Effector CD4-positive, alpha-beta T cell (primary cell): ENCODE data around the gene FABP1.

Experiments
- DNase-seq: peaks from one replicate; pipeline ENCODE4 v3.0.0-alpha.2; 2020

FABP1 gene

DNA sequence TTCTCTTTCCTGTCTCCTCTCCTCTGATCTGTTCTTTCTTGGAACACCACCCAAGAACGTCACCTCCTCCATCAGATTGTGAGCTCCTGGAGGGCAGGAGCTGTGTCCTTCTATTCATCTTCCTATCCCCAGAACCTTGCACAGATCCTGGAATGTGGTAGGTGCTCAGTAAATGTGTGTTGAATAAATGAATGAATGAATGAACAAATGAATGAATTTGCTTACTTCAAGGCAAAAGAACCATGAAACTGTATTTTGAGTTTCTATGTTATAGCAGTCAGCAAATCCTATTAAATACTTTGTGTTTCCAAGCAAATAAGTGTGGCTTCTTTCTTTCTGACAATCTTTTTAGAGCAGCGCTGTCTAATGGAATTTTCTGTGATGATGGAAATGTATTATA is 14.8 kb downstream of the FABP1 start:
- DNase-seq: no peak

DNA sequence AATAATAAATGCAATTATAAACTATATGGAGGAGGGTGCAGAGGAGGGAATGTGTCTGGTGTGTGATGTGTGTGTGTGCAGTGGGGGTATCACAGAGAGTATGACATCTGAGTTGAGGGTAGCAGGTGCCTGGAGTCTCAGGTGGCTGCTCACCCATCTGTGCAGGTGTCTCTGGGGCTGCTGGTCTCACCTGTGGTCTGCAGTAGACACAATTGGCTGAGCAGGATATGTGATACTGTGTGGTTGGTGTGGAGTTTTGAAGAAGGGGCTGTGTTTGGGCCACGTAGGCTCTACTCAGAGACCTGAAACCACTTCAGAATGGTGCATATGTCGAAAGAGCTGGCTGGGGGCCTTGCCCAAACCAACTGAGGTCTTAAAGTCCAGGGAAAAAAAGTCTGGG is 17.0 kb downstream of the FABP1 start:
- no peak for DNase-seq

DNA sequence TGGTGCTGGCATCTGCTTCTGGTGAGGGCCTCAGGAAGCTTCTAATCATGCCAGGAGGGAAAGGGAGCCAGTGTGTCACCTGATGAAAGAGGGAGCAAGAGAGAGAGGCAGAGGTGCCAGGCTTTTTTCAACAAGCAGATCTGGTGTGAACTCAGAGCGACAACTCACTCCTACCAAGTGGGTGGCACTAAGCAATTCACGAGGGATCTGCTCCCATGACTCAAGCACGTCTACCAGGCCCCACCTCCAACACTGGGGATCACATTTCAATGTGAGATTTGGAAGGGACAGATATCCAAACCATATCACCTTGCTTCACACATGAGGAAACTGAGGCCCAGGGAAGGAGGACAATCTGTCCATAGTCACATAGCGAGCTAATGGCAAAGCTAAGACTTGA is 19.1 kb downstream of the FABP1 start:
- DNase-seq: no peak

DNA sequence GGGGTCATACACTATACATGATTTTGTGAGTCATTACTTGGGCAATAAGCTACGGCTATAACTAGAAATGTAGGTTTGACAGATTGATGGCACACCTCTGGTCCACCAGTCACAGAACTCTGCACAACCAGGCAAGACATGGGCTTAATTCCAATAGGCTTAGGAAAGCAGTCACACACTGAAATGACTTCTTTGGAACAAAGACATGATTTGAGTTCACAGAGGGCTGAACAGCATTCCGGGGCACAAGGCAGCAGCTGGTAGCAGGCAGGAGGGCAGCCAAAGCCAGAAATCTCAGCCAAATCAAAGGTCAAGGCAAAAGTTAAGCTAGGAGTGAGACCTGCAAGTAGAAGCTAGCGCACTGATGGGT is 27.4 kb downstream of the FABP1 start:
- no peak for DNase-seq

DNA sequence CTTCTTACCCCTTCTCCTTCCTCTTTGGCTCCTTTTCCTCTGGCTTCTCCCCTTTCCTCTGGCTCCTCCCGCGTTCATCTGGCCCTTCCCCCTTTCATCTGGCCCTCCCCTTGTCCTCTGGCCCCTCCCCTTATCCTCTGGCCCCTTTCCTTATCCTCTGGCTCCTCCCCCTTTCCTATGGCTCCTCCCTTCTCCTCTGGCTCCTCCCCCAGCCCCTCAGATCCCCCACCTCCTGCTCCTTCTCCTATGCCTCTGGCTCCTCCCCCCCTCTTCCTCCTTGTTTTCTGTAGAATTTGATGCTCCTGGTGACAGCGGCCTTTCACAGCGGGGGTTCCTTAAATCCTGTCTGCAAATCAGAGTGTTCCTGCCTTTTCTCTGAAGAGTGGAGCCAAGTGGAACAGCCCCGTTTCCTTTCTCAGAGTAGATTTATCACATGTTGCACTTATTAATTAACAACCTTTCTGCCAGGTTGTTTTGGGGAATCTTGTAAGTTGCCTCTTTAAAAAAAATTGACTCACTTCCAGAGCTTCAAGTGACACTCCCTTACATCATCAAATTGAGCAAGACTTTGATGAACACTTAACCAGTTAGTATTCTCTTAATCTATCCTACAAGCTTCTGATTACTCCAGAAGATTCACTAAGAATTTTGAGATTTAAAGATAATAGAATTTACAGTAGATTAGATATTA is 27.9 kb downstream of the FABP1 start:
- DNase-seq: no peak

DNA sequence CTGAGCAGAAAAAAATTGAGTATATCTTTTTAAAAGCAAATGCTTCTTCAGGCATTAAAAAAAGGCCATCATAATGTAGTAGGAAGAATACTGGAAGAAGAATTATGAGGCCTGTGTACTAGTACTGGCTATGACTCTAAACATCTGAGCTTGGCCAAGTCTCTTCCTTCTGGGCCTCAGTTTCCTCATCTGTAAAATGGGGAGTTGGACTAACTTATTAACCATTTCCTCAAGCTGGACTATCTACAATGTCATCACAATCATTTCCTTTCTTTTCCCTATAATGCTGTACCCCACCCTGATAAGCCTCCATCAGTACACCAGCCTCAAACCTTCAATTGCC is 29.3 kb downstream of the FABP1 start:
- DNase-seq: no peak

DNA sequence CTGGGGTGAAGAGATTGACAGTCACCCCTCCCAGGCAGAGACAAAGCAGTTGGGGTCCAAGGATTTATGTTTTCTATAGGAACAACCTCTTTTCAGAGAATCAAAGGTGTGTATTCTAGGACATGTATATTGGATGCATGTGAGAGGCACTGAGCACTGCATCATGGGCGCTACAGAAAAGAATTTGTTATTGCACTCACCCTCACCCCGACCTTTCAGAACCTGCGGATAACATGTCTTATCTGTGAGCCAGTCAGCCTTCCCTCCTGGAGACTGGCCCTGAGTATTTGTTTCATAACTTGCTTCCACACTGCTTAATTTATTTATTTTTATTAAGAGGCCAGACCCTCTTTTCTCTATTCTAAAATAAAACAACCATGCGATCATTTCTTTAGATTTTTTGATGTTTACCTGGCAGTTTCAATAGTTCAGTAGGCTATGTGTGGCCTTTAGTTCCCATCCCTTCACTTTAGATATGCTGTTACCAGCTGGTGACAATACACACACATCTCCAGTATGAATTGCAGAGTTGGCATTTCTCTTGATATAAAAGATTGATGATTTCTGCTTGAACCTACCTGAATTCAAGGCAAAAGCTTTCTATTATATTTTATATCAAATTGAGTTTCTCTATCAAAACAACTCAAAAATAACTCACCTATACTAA is 29.8 kb downstream of the FABP1 start:
- no peak for DNase-seq

DNA sequence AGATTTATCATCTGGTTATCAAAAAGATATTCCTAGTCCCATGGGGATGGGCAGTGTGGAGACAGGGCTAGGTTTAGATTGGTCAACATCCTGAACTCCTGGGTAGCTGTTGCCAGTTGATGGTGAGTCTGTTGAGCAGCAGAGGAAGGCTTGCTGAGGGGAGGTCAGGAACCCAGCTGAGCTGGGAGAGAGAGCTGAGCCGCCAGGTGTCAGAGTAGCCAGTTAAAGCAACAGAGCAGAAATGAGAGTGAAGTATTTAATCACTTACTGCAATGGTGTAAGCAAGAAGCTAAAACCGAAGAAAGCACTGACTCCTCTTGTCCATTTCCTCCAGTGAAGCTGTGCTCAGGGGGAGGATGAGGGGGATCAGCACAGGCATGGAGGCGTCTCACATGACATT is 30.7 kb downstream of the FABP1 start:
- DNase-seq: no peak

DNA sequence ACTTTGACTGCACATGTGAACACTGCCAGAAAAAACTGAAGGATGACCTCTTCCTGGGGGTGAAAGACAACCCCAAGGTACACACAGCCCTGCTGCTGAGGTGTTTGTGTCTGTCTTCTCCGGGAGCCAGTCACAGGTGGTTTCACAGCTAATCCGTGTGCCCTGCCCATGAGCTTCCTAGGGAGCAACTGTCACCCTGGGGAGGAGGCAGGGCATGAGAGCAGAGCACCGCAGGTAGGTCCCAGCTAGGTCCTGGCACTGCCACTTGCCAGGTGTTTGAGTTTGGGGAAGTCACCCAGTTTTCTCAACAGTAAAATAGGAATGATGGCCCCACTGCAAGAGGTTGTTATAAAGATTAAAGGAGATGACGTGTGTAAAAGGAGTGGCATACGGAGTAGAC is 31.2 kb downstream of the FABP1 start:
- DNase-seq: no peak

DNA sequence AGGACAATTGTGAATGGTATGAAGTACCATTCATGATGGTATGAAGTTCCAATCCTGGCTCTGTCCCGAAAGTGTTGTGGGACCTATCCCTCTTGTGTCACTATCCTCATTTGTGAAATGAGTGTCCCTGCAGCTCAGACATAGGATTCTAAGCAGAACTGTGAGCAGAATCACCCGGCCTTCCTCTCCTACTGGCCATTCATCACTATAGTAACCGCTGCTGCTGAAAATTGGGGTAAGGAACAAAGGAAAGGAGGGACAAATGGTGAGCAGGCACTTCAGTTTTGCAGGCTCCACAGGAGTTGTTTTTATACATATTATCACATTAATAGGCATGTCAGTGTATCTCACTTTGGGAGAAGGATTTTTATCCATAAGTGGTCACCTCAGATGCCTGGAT is 32.8 kb downstream of the FABP1 start:
- no peak for DNase-seq

DNA sequence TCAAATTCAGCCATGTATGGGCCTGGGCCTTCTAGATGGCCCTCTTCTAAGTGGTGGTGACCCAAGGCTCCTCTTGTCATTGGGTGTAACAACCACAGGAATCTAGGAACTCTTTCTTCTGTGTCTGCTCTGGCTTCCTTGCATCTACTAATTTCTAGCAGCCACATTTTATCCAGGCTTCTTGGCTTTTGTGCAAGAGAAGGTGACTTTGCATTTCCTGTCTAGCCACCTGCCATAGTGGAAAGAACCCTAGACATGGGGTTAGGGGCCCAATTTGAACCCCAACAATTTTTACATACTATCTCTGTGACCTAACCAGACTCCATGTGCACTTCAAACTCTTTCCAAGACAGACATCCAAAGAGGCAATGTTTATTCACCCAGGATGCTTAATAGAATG is 35.1 kb downstream of the FABP1 start:
- no peak for DNase-seq

DNA sequence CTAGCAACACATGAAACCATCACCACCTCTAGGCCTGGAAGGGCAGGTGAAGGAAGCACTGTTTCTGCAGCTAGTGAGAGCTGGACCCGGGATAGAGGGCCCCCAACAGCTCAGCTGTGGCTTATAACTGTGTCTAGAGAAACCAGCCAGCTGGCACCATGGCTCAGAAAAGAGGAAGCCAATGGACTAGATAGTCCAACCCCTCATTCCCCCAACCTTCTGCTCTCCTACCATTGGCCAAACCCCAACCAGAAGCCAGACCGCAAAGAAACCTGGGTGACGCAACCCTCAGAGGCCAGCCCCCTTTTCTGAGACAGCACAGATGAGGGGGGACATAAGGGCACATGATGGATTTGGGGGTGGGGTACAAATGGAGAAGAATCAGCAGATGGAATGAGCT is 35.9 kb downstream of the FABP1 start:
- DNase-seq: no peak

DNA sequence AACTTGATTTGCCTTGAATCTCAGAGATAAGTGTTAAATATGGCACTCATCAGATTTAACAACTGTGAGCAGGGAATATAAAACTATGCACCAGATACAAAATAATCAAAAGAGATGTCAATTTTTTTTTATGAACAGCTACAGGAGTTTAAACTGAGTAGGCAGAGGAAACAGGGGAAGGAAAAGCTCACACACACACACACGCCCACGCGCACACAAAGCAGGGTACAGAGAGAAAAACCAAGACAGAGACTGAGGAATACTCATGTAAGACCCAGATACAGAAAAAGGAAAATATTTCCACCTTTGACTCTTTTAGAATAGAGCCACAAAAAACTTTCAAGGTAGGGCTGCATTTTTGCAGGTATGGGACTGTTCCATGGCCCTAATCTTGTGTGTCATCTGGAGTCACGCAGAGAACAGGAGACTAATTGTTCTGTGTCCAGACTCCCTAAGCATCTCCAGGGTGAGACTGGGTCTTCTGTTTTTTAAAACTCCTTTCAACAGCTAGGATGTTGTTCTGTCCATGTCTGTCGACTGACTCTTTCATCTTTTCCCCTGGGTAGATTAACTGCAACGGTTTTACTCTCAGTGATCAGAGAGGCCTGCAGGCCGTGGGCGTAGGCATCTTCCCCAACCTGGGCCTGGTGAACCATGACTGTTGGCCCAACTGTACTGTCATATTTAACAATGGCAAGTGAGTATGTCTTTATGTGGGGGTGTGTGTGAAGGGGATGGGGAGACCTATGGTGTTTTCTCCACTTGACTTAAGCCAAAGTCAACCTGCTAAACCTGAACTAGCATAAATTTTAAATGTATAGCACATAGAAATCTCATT is 37.2 kb downstream of the FABP1 start:
- DNase-seq: no peak

DNA sequence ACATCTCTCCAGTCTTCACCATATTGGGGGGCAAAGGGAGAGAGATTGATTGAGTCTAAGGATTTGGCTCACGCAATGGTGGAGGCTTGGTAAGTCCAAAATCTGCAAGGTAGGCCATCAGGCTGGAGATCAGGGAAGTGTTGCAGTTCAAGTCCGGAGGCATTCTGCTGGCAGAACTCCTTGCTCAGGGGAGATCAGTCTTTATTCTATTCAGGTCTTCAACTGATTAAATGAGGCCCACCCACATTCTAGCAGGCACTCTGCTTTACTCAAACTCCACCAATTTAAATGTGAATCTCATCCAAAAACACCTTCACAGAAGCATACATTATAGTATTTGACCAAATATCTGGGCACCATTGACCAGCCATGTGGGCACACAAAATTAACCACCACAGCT is 38.9 kb downstream of the FABP1 start:
- DNase-seq: no peak

DNA sequence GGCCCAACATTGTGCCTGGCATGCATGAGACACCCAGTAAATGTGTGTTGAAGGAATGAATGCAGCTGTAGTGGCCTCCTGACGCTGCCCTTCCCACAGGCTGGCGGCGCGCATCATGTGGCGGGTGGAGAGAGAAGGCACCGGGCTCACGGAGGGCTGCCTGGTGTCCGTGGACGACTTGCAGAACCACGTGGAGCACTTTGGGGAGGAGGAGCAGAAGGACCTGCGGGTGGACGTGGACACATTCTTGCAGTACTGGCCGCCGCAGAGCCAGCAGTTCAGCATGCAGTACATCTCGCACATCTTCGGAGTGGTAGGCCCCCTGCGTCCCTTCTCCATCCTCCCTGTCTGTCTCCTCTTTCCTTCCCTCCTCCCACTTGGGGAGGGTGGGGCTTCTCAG is 40.1 kb downstream of the FABP1 start:
- no peak for DNase-seq

DNA sequence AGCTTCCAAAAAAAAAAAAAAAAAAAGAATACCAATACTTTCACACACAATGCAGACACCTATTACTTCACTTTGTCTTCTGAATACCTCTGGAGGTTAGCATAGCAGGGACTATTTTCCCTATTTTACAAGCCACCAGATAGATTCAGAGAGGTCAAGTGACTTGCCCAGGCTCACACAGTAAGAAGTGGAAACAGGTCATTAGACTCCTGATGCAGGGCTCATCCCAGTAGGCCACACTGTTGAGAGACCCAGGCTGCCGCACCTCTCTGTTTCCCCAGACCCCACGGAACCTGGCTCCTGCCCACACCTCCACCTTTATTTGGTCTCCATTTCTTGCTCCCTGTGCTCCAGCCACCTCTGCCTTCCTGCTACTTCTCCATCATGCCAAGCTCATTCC is 40.8 kb downstream of the FABP1 start:
- no peak for DNase-seq

DNA sequence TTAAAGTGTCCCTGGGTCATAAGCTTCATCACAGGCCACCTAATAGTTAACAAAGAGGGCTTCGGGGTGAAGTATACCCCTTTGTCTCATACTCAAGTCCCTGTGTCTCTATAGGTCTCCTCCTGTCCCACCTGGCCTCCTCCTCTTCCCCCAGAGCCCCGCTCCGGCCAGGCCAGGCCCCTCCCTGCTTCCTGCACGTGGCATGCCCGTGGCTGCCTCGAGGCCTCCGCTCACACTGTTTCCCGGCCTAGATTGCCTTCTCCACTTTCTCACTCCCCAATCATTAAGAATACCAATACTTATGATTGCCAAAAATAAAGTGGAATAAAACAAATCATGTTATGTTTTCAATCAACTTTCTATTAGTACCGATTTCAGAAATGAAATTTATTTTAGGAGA is 41.5 kb downstream of the FABP1 start:
- DNase-seq: no peak

DNA sequence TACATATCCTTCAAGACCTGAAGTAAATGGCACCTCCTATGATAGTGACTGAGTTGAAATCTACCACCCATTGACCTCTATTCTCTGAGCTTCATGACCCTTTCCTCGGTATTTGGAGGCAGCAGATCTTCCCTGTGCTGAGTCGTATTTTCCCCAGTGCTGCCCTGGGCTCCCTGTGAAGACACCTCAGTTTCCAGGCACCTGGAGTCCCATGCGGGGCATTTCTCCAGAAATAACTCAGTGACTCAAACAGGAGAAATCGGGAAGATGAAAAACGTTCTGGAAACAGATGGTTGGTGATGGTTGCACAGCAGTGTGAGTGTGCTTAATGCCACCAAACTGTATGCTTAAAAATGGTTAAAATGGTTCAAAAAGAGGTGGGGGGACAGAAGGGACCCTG is 42.3 kb downstream of the FABP1 start:
- no peak for DNase-seq

DNA sequence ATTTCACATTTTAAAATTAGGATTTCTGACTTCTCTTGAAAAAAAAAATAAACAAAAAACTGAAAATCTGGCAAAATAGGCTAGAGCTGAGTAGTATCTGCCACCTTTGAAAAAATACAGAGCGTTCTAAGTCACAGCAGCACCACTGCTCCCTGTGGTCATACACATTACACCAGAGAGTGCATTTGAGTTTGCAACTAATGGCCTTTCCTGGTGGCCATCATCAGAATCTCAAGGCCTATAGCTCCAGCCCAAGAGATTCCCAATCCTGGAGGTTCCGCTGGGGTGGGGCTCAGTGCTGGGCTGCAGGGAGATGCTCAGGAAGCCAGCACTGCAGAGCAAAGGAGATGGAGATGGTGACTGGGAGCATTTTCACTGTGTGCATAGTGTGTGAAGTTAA is 42.8 kb downstream of the FABP1 start:
- no peak for DNase-seq

DNA sequence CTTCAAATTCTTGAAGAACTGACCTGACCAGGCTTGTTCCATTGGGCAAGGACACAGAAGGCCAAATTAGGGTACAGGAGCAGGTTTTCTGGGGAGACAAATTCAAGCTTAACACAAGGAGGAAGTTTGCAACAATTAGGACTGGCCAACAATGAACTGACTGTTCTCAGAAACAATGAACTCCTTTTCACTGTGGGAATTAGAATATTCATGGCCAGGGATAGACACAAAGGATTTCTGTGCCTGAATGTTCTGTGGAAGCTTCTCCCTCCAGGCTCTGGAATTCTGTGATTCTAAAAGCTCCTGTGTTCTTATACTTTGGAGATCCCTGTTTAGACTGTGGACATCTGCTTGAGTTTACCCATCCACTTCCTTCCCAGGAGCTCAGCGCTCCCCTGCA is 45.1 kb downstream of the FABP1 start:
- DNase-seq: no peak

DNA sequence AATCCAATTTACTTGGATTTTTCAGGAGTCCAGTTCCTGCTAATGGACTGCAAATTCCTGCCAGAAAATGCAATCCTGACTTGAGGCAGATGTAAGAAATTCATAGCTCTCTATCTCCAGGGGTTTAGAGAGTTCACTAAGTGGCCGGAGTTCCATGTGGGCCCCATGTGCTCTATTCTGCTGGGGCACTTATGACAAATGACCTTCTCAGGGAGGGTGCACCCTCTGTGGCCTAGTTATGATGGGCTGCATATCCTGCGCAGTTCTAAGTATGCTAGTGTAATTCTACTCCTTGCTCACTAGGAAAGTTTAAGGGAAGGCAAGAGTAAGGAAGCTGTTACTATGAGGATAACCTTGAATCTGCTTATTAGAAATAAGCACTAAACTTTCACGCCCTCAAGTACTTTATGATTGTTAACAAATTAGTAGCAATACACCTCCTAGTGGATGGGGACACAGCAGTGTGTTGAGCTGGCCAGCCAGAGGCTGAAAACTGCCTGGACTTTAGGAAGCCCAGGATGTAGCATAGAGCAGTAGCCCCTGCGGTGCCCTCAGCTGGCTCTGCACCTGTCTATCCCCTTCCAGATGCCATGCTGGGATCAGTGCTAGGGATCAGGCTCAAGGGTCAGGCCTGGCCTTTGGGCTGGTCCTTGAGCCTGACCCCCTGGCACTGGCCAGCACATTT is 45.8 kb downstream of the FABP1 start:
- no peak for DNase-seq

DNA sequence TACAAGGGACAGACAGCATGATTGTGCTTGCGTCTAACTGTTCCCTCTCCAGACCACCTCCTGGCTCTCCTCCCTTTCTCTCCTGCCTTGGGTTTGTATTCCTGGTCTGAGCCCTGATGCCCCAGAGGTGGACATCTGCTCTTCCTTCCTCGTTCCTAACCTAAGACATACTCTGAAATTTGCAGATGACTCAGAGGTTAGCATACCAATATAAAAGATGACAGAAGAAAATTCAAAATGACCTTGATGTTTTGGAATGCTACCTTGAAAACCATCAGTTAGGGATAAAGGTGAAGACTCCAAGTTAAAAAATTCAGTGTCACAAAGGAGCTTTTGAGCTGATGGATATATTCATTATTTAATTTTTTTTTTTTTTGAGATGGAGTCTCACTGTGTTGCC is 47.3 kb downstream of the FABP1 start:
- no peak for DNase-seq

DNA sequence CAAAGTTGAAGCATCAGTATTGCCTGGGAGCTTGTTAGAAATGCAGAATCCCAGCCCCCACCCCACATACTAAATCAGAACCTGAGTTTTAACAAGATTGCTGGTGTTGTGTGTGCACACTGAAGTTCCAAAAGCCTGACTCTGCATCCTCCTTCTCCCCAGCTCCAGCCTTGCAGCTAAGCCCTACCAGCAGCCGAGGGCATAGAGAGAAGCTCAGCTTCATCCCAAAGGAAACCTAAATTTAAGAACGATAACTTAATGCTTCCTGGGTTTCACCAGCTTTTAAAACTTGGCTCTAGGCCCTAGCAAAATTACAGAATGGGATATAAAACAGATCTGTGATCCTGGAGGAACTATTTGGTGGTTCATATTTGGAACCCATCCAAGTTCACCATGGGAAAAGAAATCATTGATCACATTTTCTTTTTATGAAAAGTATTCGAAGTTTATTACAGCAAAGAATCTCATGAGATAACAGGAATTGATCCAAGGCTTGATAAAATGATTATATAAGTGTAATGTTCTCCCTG is 49.2 kb downstream of the FABP1 start:
- no peak for DNase-seq

DNA sequence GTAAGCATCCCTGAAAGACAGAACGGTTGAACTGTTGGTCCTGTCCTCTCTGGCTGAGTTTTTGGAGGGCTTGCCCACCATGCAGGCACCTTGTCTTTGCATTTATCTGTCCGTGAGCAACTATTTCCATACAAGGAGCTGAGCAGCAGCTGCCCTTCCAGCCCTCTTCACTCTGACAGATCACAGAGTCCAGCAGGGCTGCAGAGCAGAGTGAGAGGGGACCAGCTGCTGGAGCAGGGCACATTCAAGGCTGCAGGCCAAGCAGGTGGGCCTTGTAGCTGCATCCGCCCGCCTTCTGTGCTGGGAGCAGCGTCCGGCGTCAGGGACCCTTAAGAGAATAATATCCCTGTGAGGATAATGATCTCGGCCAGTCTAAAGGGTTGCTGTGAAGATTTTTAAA is 50.8 kb downstream of the FABP1 start:
- no peak for DNase-seq
